ENCODE results near the gene SEC16A. TPM values are rescaled to one million over a fixed set of nuclear protein-coding genes. Genes with fewer than 3 reads are reported as not detected.
"Not testable (repeated sequence)": the region's sequence is repeated elsewhere in the genome, so short reads cannot be mapped to it uniquely, and the experiment has no call there.

The SEC16A gene
- total RNA-seq, 2 donors from 2014 or later, result 32.6 to 41.6 TPM

GRCh38 chr9:136431782-136432350 lies 51.0 kb downstream of the SEC16A start:
- peaks cover 0 to 7% of the 10 kb centered on the region in 2 donors for H3K4me1 ChIP-seq
- H3K36me3 ChIP-seq, result peaks cover 21% of the 10 kb centered on the region
- no peak for TF ChIP-seq CTCF (IDR thresholded peaks at IDR 0.05)
- no peaks in the 10 kb centered on the region for H3K27me3 ChIP-seq
- no peak overlapping the region for H3K4me3 ChIP-seq
- H3K27ac ChIP-seq, result no peak overlapping the region
- DNase-seq (ENCODE audit: low spot score), result no peak
- no peaks in the 10 kb centered on the region for H3K9me3 ChIP-seq

DNA sequence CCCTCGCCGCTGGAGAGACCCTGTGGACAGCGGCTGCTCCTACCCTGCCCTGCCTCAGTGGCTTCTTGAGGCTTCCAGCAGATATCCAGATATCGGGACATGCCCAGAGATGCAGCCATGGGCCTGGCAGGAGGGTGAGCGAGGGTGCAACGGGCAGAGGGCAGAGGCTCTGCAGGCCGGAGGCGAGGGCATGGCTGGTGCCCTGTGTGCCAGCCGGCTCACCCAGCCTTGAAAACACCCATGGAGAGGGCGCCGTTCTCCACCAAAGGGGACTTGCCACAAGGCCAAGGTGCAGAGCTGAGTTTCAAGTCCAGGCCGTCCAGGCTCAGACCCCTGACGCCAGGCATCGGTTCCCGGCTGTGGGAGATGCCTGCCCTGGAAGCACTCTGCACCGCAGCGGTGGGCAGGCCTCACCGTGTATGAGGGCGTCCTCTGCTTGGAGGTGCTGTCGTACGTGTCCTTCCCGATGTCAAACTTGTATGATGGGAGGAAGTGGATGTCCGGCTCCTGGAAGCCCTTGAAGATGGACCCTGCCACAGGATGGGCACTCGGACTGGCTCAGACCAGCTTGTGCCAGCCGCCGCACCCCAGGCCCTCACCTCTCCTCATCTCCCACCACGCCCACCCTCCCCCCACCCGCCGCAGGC lies 52.1 kb downstream of the SEC16A start:
- peaks cover 21% of the 10 kb centered on the region for H3K36me3 ChIP-seq
- no peak for DNase-seq (ENCODE audit: low spot score)
- H3K27me3 ChIP-seq, result no peaks in the 10 kb centered on the region
- H3K4me1 ChIP-seq, result no peaks in the 10 kb centered on the region
- TF ChIP-seq CTCF (IDR thresholded peaks at IDR 0.05), result no peak
- H3K4me3 ChIP-seq, result no peak overlapping the region
- H3K9me3 ChIP-seq, result no peaks in the 10 kb centered on the region
- H3K27ac ChIP-seq, result no peak overlapping the region

- Histone ChIP-seq H3K27ac (no peak overlapping the region), H3K36me3 (peaks cover 23% of the 10 kb centered on the region), H3K4me1 (no peaks in the 10 kb centered on the region), H3K4me3 (no peak overlapping the region), H3K9me3 (no peaks in the 10 kb centered on the region), H3K27me3 (no peaks in the 10 kb centered on the region)
- DNase-seq (ENCODE audit: low spot score), result no peak
- no peak for TF ChIP-seq CTCF (IDR thresholded peaks at IDR 0.05)
Measured at GRCh38 chr9:136429683-136430491, 53.0 kb downstream of the SEC16A start.

DNA sequence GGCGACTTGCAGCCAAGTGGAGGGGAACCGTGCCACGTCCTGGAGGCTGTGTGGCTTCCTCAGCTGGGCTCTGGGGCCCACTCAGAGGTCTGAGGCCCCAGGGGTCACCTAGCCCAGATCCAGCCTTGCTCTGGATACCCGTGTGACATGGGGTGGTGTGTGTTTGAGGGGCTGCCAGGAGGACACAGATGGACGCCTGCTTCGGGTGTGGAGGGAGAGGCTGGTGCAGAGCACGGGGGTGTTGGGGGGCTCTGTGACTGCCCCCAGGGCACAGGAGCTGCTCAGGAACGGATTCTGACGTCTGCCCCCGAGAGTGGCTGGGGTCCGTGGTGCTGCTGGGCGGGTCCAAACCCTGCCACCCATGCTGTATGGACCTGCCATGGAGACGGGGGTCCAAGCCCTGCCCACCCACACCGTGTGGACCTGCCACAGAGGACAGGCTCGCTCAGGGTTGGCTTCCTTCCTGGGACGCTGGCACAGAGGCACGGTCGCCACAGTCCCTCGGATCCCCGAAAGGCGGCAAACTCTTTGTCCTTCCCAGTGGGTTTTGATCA lies 53.7 kb downstream of the SEC16A start:
- Histone ChIP-seq H3K4me3 (no peak overlapping the region), H3K4me1 (no peaks in the 10 kb centered on the region), H3K27me3 (no peaks in the 10 kb centered on the region), H3K9me3 (no peaks in the 10 kb centered on the region), H3K27ac (no peak overlapping the region), H3K36me3 (peaks cover 30% of the 10 kb centered on the region)
- no peak for DNase-seq (ENCODE audit: low spot score)
- no peak for TF ChIP-seq CTCF (IDR thresholded peaks at IDR 0.05)

GRCh38 chr9:136426787-136427186 lies 56.1 kb downstream of the SEC16A start:
- Histone ChIP-seq H3K9me3 (no peaks in the 10 kb centered on the region), H3K27me3 (no peaks in the 10 kb centered on the region), H3K27ac (no peak overlapping the region), H3K4me1 (no peaks in the 10 kb centered on the region), H3K4me3 (no peak overlapping the region), H3K36me3 (peaks cover 48% of the 10 kb centered on the region)
- DNase-seq (ENCODE audit: low spot score), result no peak
- no peak for TF ChIP-seq CTCF (IDR thresholded peaks at IDR 0.05)

DNA sequence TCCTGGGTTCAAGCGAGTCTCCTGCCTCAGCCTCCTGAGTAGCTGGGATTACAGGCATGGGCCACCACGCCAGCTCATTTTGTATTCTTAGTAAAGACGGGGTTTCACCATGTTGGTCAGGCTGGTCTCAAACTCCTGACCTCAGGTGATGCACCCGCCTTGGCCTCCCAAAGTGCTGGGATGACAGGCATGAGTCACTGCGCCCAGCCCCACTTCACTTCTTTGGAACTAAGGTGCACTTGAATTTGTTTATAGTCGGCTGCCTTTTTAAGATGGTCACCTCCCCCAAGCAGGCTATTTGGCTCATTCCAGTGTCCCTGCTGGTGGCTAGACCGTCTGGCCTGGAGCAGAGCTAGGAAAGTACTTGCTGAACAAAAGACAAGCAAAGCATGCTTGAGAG lies 57.5 kb downstream of the SEC16A start:
- not testable (repeated sequence) for H3K27me3 ChIP-seq; H3K4me3 ChIP-seq; DNase-seq (ENCODE audit: low spot score); H3K9me3 ChIP-seq; H3K27ac ChIP-seq; H3K4me1 ChIP-seq
- peaks cover 62% of the 10 kb centered on the region for H3K36me3 ChIP-seq
